Thymus (tissue), 11 donors: Measurements from ENCODE around the gene B3GALNT2. TPM values are rescaled to one million over a fixed set of nuclear protein-coding genes. Genes with fewer than 3 reads are reported as not detected.

ENCODE experiments used
- DNase-seq, 9 donors: peaks; one replicate each; pipeline ENCODE4 v3.0.0-alpha.2; 2013; ENCODE audit warnings: low spot score in 9 of 9, low read depth in 6 of 9, missing footprints in 1 of 9
- H3K27ac ChIP-seq, 2 donors: one replicate each; pipeline ENCODE4 v1.5.1; 2013; ENCODE audit warnings: control low read depth in 1 of 2, low read depth in 1 of 2, low read length in 1 of 2, mild to moderate bottlenecking in 1 of 2, moderate library complexity in 1 of 2
- H3K27me3 ChIP-seq, 2 donors: one replicate each; pipeline ENCODE4 v1.5.1; 2013; ENCODE audit warnings: low read length in 1 of 2; ENCODE audit not compliant: control insufficient read depth in 2 of 2, insufficient read depth in 1 of 2
- H3K36me3 ChIP-seq, 2 donors: one replicate each; pipeline ENCODE4 v1.5.1; 2013; ENCODE audit warnings: low read length in 1 of 2, mild to moderate bottlenecking in 1 of 2, moderate library complexity in 1 of 2; ENCODE audit not compliant: control insufficient read depth in 2 of 2, insufficient read depth in 2 of 2
- H3K4me1 ChIP-seq, 2 donors: one replicate each; pipeline ENCODE4 v1.5.1; 2013; ENCODE audit warnings: low read length in 2 of 2; ENCODE audit not compliant: control insufficient read depth in 2 of 2, insufficient read depth in 2 of 2
- H3K4me3 ChIP-seq, 2 donors: one replicate each; pipeline ENCODE4 v1.5.1; 2013; ENCODE audit warnings: low read length in 2 of 2, control low read depth in 1 of 2, mild to moderate bottlenecking in 1 of 2
- H3K9me3 ChIP-seq, 2 donors: one replicate each; pipeline ENCODE4 v1.5.1; 2013; ENCODE audit warnings: low read length in 1 of 2, mild to moderate bottlenecking in 1 of 2; ENCODE audit not compliant: control insufficient read depth in 2 of 2, insufficient read depth in 1 of 2
- WGBS: extraction: QIAGEN DNeasy Blood & Tissue Kit; methylation state at CpG from one replicate; pipeline ENCODE4 v1.1.7; 2013; 5-methylcytosine and 5-hydroxymethylcytosine counted together
- polyA plus RNA-seq: library from polyadenylated mRNA; stranded (reverse); fragments of 200-250 nt; gene quantifications from one replicate; pipeline ENCODE4 v1.2.3, GENCODE V29; 2013
- total RNA-seq: library from RNA; stranded (reverse); fragments of 120-200 nt; gene quantifications from one replicate; pipeline ENCODE4 v1.2.4, GENCODE V29; 2013
- donor health status: healthy.

The B3GALNT2 gene
- total and polyA plus RNA-seq, 2 donors: 2.8 to 18.9 TPM

DNA sequence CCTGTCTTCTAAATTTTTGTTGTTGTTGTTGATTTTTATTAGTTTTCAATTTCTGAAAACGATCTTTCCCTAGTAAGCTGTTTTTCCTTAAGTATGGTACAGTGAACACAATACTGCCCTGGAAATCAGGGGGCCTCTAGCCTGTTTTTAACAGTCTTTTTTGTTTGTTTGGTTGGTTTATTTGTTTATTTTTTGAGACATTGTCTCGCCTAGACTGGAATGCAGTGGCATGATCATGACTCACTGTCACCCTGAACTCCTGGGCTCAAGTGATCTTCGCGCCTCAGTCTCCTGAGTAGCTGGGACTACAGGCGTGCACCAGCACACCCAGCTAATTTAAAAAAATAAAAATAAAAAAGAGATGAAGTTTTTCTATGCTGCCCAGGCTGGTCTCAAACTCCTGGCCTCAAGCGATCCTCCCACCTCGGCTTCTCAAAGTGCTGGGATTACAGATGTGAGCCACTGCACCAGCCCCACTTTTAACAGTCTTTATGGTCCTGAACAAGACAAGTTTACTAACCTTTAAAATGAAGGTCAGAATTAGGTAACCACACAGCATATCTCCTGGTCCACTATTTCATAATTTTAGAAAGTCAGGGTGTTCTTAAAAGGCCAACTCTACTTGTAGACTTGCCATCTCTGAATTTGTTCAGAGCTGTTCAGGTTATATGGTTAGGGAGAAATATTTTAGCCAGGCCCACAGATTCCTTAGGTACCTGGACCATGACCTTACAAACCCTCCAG, 101.6 kb downstream of the B3GALNT2 start:
- H3K27ac ChIP-seq: no peak overlapping the region
- H3K4me1 ChIP-seq: no peaks in the 10 kb centered on the region
- no peak overlapping the region for H3K4me3 ChIP-seq
- peaks cover 4 to 5% of the 10 kb centered on the region in 2 donors for H3K36me3 ChIP-seq
- no peaks in the 10 kb centered on the region for H3K9me3 ChIP-seq
- 99% methylated on average over 7 of the region's 7 CpGs for whole genome bisulfite sequencing
- no peaks in the 10 kb centered on the region for H3K27me3 ChIP-seq
- DNase-seq: no peak

DNA sequence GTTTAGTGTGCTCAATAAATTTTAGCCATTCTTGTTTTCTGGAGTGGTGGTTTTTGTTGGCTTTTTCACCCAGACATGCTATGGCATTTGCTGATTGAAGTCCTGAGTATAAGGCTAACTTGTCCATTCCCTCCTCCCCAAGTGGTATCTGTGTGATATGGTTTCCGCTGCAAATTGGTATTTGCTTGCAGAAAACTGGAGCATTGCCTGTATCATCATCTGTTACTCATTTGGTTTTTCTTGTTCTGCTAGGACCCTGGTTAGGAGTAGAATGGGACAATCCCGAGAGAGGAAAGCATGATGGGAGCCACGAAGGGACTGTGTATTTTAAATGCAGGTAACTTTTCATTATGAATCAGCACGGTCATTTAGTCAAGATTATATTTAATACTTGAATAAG, 103.0 kb downstream of the B3GALNT2 start:
- no peak overlapping the region for H3K4me3 ChIP-seq
- no peak for DNase-seq
- no peak overlapping the region for H3K27ac ChIP-seq
- WGBS: 98% methylated on average over 4 of the region's 4 CpGs
- H3K9me3 ChIP-seq: no peaks in the 10 kb centered on the region
- H3K36me3 ChIP-seq: peaks cover 4 to 5% of the 10 kb centered on the region in 2 donors
- no peaks in the 10 kb centered on the region for H3K27me3 ChIP-seq
- H3K4me1 ChIP-seq: no peaks in the 10 kb centered on the region

Other genes with a start within 250 kb of the B3GALNT2 start
- 36.9 TPM for gene ARID4B, start 176.3 kb downstream of the B3GALNT2 start, total RNA-seq
- gene ARID4B, start 176.3 kb downstream of the B3GALNT2 start, polyA plus RNA-seq: 41.8 TPM
- gene GGPS1, start 175.9 kb downstream of the B3GALNT2 start, total RNA-seq: 29.8 TPM
- 44.1 TPM for gene GGPS1, start 175.9 kb downstream of the B3GALNT2 start, polyA plus RNA-seq
- gene TBCE, start 137.0 kb downstream of the B3GALNT2 start, total RNA-seq: 33.7 TPM
- 34.0 TPM for gene TBCE, start 137.0 kb downstream of the B3GALNT2 start, polyA plus RNA-seq
- gene GNG4, start 145.3 kb upstream of the B3GALNT2 start, total RNA-seq: 3.1 TPM
- gene GNG4, start 145.3 kb upstream of the B3GALNT2 start, polyA plus RNA-seq: 9.8 TPM